ENCODE measurements around the gene PLEKHF1. TPM values are rescaled to one million over a fixed set of nuclear protein-coding genes. Genes with fewer than 3 reads are reported as not detected.

The PLEKHF1 gene
- total and polyA plus RNA-seq, 2 of the 13 experiments (the other 11 are each of a cell fraction or from before 2014, with no cell fraction given), result 2.9 to 3.8 TPM

DNA sequence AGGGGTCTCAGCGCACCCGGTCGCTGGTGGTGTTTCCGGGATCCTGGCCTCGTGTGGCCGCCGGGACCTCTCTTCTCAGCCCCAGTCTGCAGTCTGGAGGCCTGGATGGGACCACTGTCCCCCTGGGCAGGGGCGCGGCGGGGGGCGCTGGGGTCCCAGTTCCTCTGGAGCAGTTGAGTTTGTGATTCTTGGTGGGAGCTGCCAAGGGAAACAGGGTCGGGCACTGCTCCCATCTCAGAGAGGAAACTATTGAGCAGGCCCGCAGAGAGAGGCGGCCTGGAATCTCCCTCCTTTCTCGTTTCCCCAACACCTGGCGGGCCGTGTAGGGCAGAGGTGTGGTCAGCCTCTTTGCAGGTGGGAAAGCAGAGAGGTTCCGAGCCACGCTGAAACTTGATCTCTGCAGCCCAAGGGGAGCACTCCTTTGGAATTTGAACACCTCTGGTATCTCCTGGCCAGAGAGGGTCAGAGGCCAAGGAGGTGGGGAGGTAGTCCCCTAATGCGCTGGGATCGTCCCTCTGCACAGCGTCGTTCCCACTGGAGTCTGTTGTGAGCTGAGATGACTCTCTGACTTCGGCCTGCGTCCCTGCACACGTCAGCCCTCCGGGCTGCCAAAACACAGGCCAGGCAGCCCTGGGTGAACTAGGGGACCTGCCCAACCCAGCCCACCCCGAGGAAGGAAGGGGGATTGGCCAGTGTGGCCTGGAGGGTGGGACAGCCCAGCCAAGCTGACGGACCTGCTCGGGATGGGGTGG lies 741 bp downstream of the PLEKHF1 start (continued):
- TF ChIP-seq, protein P1, sequence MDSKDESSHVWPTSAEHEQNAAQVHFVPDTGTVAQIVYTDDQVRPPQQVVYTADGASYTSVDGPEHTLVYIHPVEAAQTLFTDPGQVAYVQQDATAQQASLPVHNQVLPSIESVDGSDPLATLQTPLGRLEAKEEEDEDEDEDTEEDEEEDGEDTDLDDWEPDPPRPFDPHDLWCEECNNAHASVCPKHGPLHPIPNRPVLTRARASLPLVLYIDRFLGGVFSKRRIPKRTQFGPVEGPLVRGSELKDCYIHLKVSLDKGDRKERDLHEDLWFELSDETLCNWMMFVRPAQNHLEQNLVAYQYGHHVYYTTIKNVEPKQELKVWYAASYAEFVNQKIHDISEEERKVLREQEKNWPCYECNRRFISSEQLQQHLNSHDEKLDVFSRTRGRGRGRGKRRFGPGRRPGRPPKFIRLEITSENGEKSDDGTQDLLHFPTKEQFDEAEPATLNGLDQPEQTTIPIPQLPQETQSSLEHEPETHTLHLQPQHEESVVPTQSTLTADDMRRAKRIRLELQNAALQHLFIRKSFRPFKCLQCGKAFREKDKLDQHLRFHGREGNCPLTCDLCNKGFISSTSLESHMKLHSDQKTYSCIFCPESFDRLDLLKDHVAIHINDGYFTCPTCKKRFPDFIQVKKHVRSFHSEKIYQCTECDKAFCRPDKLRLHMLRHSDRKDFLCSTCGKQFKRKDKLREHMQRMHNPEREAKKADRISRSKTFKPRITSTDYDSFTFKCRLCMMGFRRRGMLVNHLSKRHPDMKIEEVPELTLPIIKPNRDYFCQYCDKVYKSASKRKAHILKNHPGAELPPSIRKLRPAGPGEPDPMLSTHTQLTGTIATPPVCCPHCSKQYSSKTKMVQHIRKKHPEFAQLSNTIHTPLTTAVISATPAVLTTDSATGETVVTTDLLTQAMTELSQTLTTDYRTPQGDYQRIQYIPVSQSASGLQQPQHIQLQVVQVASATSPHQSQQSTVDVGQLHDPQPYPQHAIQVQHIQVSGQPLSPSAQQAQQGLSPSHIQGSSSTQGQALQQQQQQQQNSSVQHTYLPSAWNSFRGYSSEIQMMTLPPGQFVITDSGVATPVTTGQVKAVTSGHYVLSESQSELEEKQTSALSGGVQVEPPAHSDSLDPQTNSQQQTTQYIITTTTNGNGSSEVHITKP (CRISPR knock-in tag; IDR thresholded peaks at IDR 0.05; ENCODE audit: low read depth), result no peak
- TF ChIP-seq HOXA9 (CRISPR knock-in tag; IDR thresholded peaks at IDR 0.05; ENCODE audit: borderline replicate concordance) (no peak), MAFG (CRISPR knock-in tag; IDR thresholded peaks at IDR 0.05) (no peak), ZNF737 (CRISPR knock-in tag; IDR thresholded peaks at IDR 0.05; ENCODE audit: borderline replicate concordance) (no peak), ZEB1 (IDR thresholded peaks at IDR 0.05; ENCODE audit: insufficient replicate concordance, low read depth) (peak; percentile 57), MTA3 (CRISPR knock-in tag; IDR thresholded peaks at IDR 0.05) (no peak), ZNF558 (CRISPR knock-in tag; IDR thresholded peaks at IDR 0.05; ENCODE audit: borderline replicate concordance) (no peak), TSC22D2 (CRISPR knock-in tag; IDR thresholded peaks at IDR 0.05; ENCODE audit: borderline replicate concordance) (no peak), RFXAP (CRISPR knock-in tag; IDR thresholded peaks at IDR 0.05; ENCODE audit: borderline replicate concordance) (no peak), HNRNPK (IDR thresholded peaks at IDR 0.05; ENCODE audit: low read depth, low read length, poor library complexity, severe bottlenecking) (no peak), MEF2D (CRISPR knock-in tag; IDR thresholded peaks at IDR 0.05) (no peak), CHD2 (IDR thresholded peaks at IDR 0.05; ENCODE audit: low read depth, low read length) (no peak), GLI4 (CRISPR knock-in tag; IDR thresholded peaks at IDR 0.05; ENCODE audit: borderline replicate concordance) (no peak), ZNF567 (CRISPR knock-in tag; IDR thresholded peaks at IDR 0.05; ENCODE audit: borderline replicate concordance) (no peak), NR2F6 (IDR thresholded peaks at IDR 0.05) (peak; percentile 35), NR2F6 (CRISPR knock-in tag; IDR thresholded peaks at IDR 0.05) (peak; percentile 57; the same call in 1 of the 2 replicates), DPF2 (CRISPR knock-in tag; IDR thresholded peaks at IDR 0.05; ENCODE audit: borderline replicate concordance, low read depth) (no peak), TCF12 (IDR thresholded peaks at IDR 0.05) (no peak), TCF12 (CRISPR knock-in tag; IDR thresholded peaks at IDR 0.05) (no peak)
- TF ChIP-seq, protein P2, sequence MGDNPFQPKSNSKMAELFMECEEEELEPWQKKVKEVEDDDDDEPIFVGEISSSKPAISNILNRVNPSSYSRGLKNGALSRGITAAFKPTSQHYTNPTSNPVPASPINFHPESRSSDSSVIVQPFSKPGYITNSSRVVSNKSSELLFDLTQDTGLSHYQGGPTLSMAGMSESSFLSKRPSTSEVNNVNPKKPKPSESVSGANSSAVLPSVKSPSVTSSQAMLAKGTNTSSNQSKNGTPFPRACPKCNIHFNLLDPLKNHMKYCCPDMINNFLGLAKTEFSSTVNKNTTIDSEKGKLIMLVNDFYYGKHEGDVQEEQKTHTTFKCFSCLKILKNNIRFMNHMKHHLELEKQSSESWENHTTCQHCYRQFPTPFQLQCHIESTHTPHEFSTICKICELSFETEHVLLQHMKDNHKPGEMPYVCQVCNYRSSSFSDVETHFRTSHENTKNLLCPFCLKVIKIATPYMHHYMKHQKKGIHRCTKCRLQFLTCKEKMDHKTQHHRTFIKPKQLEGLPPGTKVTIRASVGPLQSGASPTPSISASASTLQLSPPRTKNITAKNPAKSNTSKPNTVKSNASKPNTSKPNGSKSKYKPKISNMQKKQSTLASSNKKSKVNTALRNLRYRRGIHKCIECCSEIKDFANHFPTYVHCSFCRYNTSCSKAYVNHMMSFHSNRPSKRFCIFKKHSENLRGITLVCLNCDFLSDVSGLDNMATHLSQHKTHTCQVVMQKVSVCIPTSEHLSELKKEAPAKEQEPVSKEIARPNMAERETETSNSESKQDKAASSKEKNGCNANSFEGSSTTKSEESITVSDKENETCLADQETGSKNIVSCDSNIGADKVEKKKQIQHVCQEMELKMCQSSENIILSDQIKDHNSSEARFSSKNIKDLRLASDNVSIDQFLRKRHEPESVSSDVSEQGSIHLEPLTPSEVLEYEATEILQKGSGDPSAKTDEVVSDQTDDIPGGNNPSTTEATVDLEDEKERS (CRISPR knock-in tag; IDR thresholded peaks at IDR 0.05), result 0 out of 2 replicates have a peak, but pooled peaks have one; percentile 33
- TF ChIP-seq, protein P3, sequence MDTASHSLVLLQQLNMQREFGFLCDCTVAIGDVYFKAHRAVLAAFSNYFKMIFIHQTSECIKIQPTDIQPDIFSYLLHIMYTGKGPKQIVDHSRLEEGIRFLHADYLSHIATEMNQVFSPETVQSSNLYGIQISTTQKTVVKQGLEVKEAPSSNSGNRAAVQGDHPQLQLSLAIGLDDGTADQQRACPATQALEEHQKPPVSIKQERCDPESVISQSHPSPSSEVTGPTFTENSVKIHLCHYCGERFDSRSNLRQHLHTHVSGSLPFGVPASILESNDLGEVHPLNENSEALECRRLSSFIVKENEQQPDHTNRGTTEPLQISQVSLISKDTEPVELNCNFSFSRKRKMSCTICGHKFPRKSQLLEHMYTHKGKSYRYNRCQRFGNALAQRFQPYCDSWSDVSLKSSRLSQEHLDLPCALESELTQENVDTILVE (CRISPR knock-in tag; IDR thresholded peaks at IDR 0.05), result no peak
